Dendritic cell treated with granulocyte-macrophage colony-stimulating factor and Interleukin-4, amounts not matched to agents 40 ng/mL and 50 ng/mL, for 4 days (primary cell): ENCODE results near the gene FGFR2.

Experiments
- H3K27ac Mint-ChIP-seq: one replicate; pipeline ENCODE4 v1.8.0; 2022; ENCODE audit warnings: mild to moderate bottlenecking, mixed read lengths
- H3K27me3 Mint-ChIP-seq: one replicate; pipeline ENCODE4 v1.8.0; 2022; ENCODE audit warnings: mild to moderate bottlenecking, mixed read lengths
- H3K36me3 Mint-ChIP-seq: one replicate; pipeline ENCODE4 v1.8.0; 2022; ENCODE audit warnings: low read depth, mixed read lengths
- H3K4me1 Mint-ChIP-seq: one replicate; pipeline ENCODE4 v1.8.0; 2022; ENCODE audit warnings: low read depth, mixed read lengths
- H3K4me3 Mint-ChIP-seq: one replicate; pipeline ENCODE4 v1.8.0; 2022; ENCODE audit warnings: mild to moderate bottlenecking, moderate library complexity, mixed read lengths
- H3K9me3 Mint-ChIP-seq: one replicate; pipeline ENCODE4 v1.8.0; 2022; ENCODE audit warnings: mixed read lengths
- intact Hi-C: fragments of 100-400 bp; cut with micrococcal nuclease; formaldehyde crosslinking; loops from one replicate; pipeline ENCODE4 v1.15.0; 2022

The FGFR2 gene

GRCh38 chr10:121478556-121478955, 119.7 kb downstream of the FGFR2 start:
- intact Hi-C loops: no loop called here
- Mint-ChIP-seq H3K4me3 (no peak overlapping the region), H3K27me3 (no peaks in the 10 kb centered on the region), H3K4me1 (no peaks in the 10 kb centered on the region), H3K36me3 (no peaks in the 10 kb centered on the region), H3K9me3 (no peaks in the 10 kb centered on the region), H3K27ac (no peak overlapping the region)

GRCh38 chr10:121469797-121470606, 128.2 kb downstream of the FGFR2 start:
- no peak overlapping the region for H3K4me3 Mint-ChIP-seq
- no peak overlapping the region for H3K27ac Mint-ChIP-seq
- H3K27me3 Mint-ChIP-seq: no peaks in the 10 kb centered on the region
- no peaks in the 10 kb centered on the region for H3K4me1 Mint-ChIP-seq
- intact Hi-C loops: no loop called here
- H3K36me3 Mint-ChIP-seq: no peaks in the 10 kb centered on the region
- no peaks in the 10 kb centered on the region for H3K9me3 Mint-ChIP-seq

- H3K27ac Mint-ChIP-seq: no peak overlapping the region
- no peaks in the 10 kb centered on the region for H3K36me3 Mint-ChIP-seq
- no peaks in the 10 kb centered on the region for H3K4me1 Mint-ChIP-seq
- intact Hi-C loops: no loop called here
- H3K4me3 Mint-ChIP-seq: no peak overlapping the region
- H3K9me3 Mint-ChIP-seq: no peaks in the 10 kb centered on the region
- H3K27me3 Mint-ChIP-seq: no peaks in the 10 kb centered on the region
Measured at GRCh38 chr10:121468726-121469125, 129.5 kb downstream of the FGFR2 start.

- Mint-ChIP-seq H3K27me3 (no peaks in the 10 kb centered on the region), H3K4me3 (no peak overlapping the region), H3K9me3 (no peaks in the 10 kb centered on the region), H3K4me1 (no peaks in the 10 kb centered on the region), H3K27ac (no peak overlapping the region), H3K36me3 (no peaks in the 10 kb centered on the region)
- intact Hi-C loops: no loop called here
Measured at GRCh38 chr10:121466424-121466823, 131.8 kb downstream of the FGFR2 start.

DNA sequence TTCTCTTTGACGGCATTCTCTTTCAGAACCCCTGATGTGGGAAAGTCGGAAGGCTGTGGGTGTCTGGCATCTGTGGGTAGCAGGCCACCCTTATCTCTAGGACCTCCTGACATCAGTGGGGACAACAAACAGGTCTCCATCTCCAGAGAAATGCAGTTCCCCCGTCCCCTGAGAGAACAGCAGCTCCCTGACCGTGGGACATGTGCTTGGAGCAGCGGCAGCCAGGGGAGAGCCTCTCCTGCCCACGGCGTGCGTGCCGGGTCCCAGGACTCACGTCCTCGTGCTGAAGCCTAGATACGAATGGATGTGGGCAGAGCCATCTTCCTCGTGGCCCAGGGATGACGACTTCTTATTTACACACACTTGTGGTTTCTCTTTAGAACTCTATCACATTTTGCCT, 133.0 kb downstream of the FGFR2 start:
- Mint-ChIP-seq H3K27me3 (no peaks in the 10 kb centered on the region), H3K4me3 (no peak overlapping the region), H3K4me1 (no peaks in the 10 kb centered on the region), H3K27ac (no peak overlapping the region), H3K36me3 (no peaks in the 10 kb centered on the region), H3K9me3 (no peaks in the 10 kb centered on the region)
- intact Hi-C loops: no loop called here

DNA sequence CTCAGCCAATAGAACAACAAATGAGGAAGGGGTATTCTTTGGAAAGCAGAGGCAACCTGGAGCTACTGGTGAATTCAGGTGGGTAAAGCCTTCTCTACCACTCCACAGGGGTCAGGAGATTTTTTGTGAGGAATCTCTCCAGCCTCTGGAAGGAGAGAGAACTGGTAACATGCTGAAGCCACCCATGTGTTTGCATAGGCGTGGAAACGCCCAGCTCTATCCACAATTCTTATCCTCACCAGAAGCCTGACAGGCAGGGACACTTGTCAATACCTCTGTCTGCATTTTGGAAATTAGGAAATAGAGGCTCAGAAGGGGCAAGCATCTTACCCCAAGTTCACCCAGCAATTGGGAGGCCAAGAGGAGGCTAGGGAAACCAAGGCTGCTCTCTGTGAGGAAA, 133.7 kb downstream of the FGFR2 start:
- no peaks in the 10 kb centered on the region for H3K9me3 Mint-ChIP-seq
- no peaks in the 10 kb centered on the region for H3K4me1 Mint-ChIP-seq
- intact Hi-C loops: no loop called here
- no peak overlapping the region for H3K4me3 Mint-ChIP-seq
- no peak overlapping the region for H3K27ac Mint-ChIP-seq
- H3K27me3 Mint-ChIP-seq: no peaks in the 10 kb centered on the region
- H3K36me3 Mint-ChIP-seq: no peaks in the 10 kb centered on the region

- Mint-ChIP-seq H3K4me1 (no peaks in the 10 kb centered on the region), H3K36me3 (no peaks in the 10 kb centered on the region)
Measured at GRCh38 chr10:121462955-121463354, 135.3 kb downstream of the FGFR2 start.

GRCh38 chr10:121462281-121462680, 136.0 kb downstream of the FGFR2 start:
- Mint-ChIP-seq H3K27ac (no peak overlapping the region), H3K27me3 (no peaks in the 10 kb centered on the region)
- intact Hi-C loops: no loop called here

More at GRCh38 chr10:121462955-121463354, 135.3 kb downstream of the FGFR2 start:
- no peaks in the 10 kb centered on the region for H3K27me3 Mint-ChIP-seq
- H3K27ac Mint-ChIP-seq: no peak overlapping the region
- intact Hi-C loops: no loop called here
- H3K4me3 Mint-ChIP-seq: no peak overlapping the region
- no peaks in the 10 kb centered on the region for H3K9me3 Mint-ChIP-seq

DNA sequence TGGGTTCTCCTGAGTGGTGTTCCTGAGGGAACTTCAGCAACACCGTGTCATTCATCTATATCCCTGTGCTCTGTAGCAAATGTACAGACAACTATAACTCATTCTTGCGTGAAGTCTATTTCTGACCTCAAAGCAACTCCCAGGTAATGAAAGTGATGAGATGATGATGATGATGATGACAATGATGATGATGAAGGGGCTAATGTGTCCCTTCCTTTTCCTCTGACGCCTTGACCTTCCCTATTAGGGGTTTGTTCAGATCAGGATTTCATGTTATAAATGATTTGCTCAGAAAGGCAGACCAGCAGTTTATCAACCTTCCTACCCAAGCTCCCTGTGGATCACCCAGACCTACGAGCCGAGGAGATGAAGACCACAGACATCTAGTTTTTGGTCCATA, 136.9 kb downstream of the FGFR2 start:
- intact Hi-C loops: no loop called here
- Mint-ChIP-seq H3K27ac (no peak overlapping the region), H3K9me3 (no peaks in the 10 kb centered on the region), H3K4me1 (no peaks in the 10 kb centered on the region), H3K4me3 (no peak overlapping the region), H3K36me3 (no peaks in the 10 kb centered on the region), H3K27me3 (no peaks in the 10 kb centered on the region)

More at GRCh38 chr10:121462281-121462680, 136.0 kb downstream of the FGFR2 start:
- no peaks in the 10 kb centered on the region for H3K9me3 Mint-ChIP-seq
- no peak overlapping the region for H3K4me3 Mint-ChIP-seq
- H3K4me1 Mint-ChIP-seq: no peaks in the 10 kb centered on the region
- H3K36me3 Mint-ChIP-seq: no peaks in the 10 kb centered on the region

- Mint-ChIP-seq H3K27ac (no peak overlapping the region), H3K9me3 (no peaks in the 10 kb centered on the region), H3K36me3 (no peaks in the 10 kb centered on the region), H3K4me1 (no peaks in the 10 kb centered on the region), H3K4me3 (no peak overlapping the region), H3K27me3 (no peaks in the 10 kb centered on the region)
- intact Hi-C loops: no loop called here
Measured at GRCh38 chr10:121460733-121461132, 137.5 kb downstream of the FGFR2 start.

- Mint-ChIP-seq H3K27ac (no peak overlapping the region), H3K4me1 (no peaks in the 10 kb centered on the region), H3K36me3 (no peaks in the 10 kb centered on the region), H3K27me3 (no peaks in the 10 kb centered on the region), H3K9me3 (no peaks in the 10 kb centered on the region), H3K4me3 (no peak overlapping the region)
- intact Hi-C loops: no loop called here
Measured at GRCh38 chr10:121459622-121460453, 138.4 kb downstream of the FGFR2 start.

DNA sequence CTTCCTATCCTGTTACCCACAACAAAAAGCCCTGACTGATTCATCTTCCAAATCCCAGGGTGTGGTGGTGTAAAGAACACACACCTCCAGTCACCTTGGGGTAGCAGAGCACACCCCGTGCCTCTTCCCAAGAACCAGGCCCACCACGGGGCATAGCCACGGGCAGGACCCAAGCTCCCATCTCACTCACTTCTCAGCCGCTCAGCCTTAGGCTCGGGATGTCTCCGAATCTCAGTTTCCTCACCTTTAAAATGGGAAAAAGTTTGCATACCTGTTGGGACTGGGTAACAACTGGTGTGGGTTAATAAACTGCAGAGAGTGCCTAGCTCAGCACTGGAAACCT, 139.0 kb downstream of the FGFR2 start:
- H3K27me3 Mint-ChIP-seq: no peaks in the 10 kb centered on the region
- H3K4me1 Mint-ChIP-seq: no peaks in the 10 kb centered on the region
- intact Hi-C loops: no loop called here
- H3K4me3 Mint-ChIP-seq: no peak overlapping the region
- no peak overlapping the region for H3K27ac Mint-ChIP-seq
- H3K9me3 Mint-ChIP-seq: no peaks in the 10 kb centered on the region
- no peaks in the 10 kb centered on the region for H3K36me3 Mint-ChIP-seq

- H3K4me1 Mint-ChIP-seq: no peaks in the 10 kb centered on the region
- no peaks in the 10 kb centered on the region for H3K9me3 Mint-ChIP-seq
- intact Hi-C loops: no loop called here
- no peak overlapping the region for H3K27ac Mint-ChIP-seq
- H3K27me3 Mint-ChIP-seq: no peaks in the 10 kb centered on the region
- no peak overlapping the region for H3K4me3 Mint-ChIP-seq
- H3K36me3 Mint-ChIP-seq: no peaks in the 10 kb centered on the region
Measured at GRCh38 chr10:121457729-121458128, 140.5 kb downstream of the FGFR2 start.

DNA sequence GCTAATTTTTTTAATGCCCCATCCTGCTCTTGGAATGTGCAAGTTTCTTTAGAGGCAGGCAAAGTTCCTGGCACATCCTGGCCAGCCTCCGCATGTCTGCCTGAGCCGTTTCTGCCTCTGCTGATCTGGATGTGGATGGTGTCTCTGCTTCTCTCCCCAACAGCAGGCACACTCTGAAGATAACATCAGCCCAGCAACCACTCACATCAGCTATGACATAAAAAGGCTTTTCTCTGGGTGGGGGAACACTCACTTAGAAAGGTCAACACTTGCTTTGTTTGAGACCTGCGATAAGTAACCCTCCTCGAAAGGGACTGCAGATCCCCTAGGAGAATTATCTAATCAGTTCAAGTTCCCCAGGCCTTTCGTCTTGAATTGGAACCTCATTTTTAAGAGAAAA, 142.9 kb downstream of the FGFR2 start:
- Mint-ChIP-seq H3K36me3 (no peaks in the 10 kb centered on the region), H3K4me1 (no peaks in the 10 kb centered on the region), H3K27ac (no peak overlapping the region), H3K9me3 (no peaks in the 10 kb centered on the region), H3K4me3 (no peak overlapping the region), H3K27me3 (no peaks in the 10 kb centered on the region)
- intact Hi-C loops: no loop called here
